UCSD-AML1 (cell line): ENCODE data around the gene FAM110C.
"Not testable (repeated sequence)": the region's sequence is repeated elsewhere in the genome, so short reads cannot be mapped to it uniquely, and the experiment has no call there.

ENCODE experiments used
- DNase-seq: peaks from one replicate; lab custom pipeline; 2025; ENCODE audit not compliant: unreplicated experiment; lab: John Stamatoyannopoulos, UW

The FAM110C gene

GRCh38 chr2:44748-45341 lies 1.5 kb downstream of the FAM110C start:
- DNase-seq, result no peak

GRCh38 chr2:42788-43187 lies 3.5 kb downstream of the FAM110C start:
- no peak for DNase-seq

- no peak for DNase-seq
Observed at GRCh38 chr2:40465-40864, 5.8 kb downstream of the FAM110C start.

GRCh38 chr2:38155-38554 lies 8.2 kb downstream of the FAM110C start:
- DNase-seq, result no peak

- DNase-seq, result no peak
Observed at GRCh38 chr2:36318-36717, 10.0 kb downstream of the FAM110C start.

- no peak for DNase-seq
Observed at GRCh38 chr2:35852-36251, 10.5 kb downstream of the FAM110C start.

GRCh38 chr2:33620-34019 lies 12.7 kb downstream of the FAM110C start:
- DNase-seq, result no peak

- no peak for DNase-seq
Observed at GRCh38 chr2:32068-32467, 14.2 kb downstream of the FAM110C start.

GRCh38 chr2:29253-29652 lies 17.1 kb downstream of the FAM110C start:
- no peak for DNase-seq

GRCh38 chr2:28406-28975 lies 17.8 kb downstream of the FAM110C start:
- DNase-seq, result no peak

GRCh38 chr2:26891-27290 lies 19.4 kb downstream of the FAM110C start:
- no peak for DNase-seq

GRCh38 chr2:25543-25942 lies 20.8 kb downstream of the FAM110C start:
- DNase-seq, result no peak

GRCh38 chr2:24591-24990 lies 21.7 kb downstream of the FAM110C start:
- not testable (repeated sequence) for DNase-seq

GRCh38 chr2:24107-24506 lies 22.2 kb downstream of the FAM110C start:
- no peak for DNase-seq

GRCh38 chr2:23283-23682 lies 23.0 kb downstream of the FAM110C start:
- DNase-seq, result no peak

- DNase-seq, result not testable (repeated sequence)
Observed at GRCh38 chr2:22244-22643, 24.1 kb downstream of the FAM110C start.

- not testable (repeated sequence) for DNase-seq
Observed at GRCh38 chr2:20259-20658, 26.0 kb downstream of the FAM110C start.

GRCh38 chr2:19505-19904 lies 26.8 kb downstream of the FAM110C start:
- DNase-seq, result no peak

GRCh38 chr2:18402-19271 lies 27.7 kb downstream of the FAM110C start:
- no peak for DNase-seq

- not testable (repeated sequence) for DNase-seq
Observed at GRCh38 chr2:15916-16315, 30.4 kb downstream of the FAM110C start.

GRCh38 chr2:11248-11941 lies 34.9 kb downstream of the FAM110C start:
- DNase-seq, result peak; percentile 52
